Transverse colon (tissue), 4 donors: ENCODE data around the gene NUDT22.

Experiments
- EP300 ChIP-seq: sonication (generic); formaldehyde crosslinking; IDR thresholded peaks from one replicate; pipeline ENCODE4 v1.6.1; 2017; ENCODE audit warnings: antibody characterized with exemption, low read depth
- POLR2A ChIP-seq: fragments of 450-650 bp; IDR thresholded peaks from one replicate; pipeline ENCODE4 v1.6.1; 2016; ENCODE audit warnings: antibody characterized with exemption, mild to moderate bottlenecking, moderate library complexity
- POLR2AphosphoS5 ChIP-seq, 3 donors: sonication (generic); formaldehyde crosslinking; IDR thresholded peaks; one replicate each; pipeline ENCODE4 v1.6.1; 2016; ENCODE audit warnings: antibody characterized with exemption in 3 of 3
- TF ChIP-seq, protein P1 (sequence below), 5 experiments: fragments of 200-600 bp in 3 of 5; fragments of 450-650 bp in 2 of 5; sonication (generic) in 3 of 5; IDR thresholded peaks; 1 replicate in 2 of 5; 2 replicates in 3 of 5; pipeline ENCODE4 v1.5.1; 2016 to 2017; ENCODE audit warnings: antibody characterized with exemption in 5 of 5, inconsistent platforms in 3 of 5, mild to moderate bottlenecking in 2 of 5, moderate library complexity in 1 of 5

DNA sequence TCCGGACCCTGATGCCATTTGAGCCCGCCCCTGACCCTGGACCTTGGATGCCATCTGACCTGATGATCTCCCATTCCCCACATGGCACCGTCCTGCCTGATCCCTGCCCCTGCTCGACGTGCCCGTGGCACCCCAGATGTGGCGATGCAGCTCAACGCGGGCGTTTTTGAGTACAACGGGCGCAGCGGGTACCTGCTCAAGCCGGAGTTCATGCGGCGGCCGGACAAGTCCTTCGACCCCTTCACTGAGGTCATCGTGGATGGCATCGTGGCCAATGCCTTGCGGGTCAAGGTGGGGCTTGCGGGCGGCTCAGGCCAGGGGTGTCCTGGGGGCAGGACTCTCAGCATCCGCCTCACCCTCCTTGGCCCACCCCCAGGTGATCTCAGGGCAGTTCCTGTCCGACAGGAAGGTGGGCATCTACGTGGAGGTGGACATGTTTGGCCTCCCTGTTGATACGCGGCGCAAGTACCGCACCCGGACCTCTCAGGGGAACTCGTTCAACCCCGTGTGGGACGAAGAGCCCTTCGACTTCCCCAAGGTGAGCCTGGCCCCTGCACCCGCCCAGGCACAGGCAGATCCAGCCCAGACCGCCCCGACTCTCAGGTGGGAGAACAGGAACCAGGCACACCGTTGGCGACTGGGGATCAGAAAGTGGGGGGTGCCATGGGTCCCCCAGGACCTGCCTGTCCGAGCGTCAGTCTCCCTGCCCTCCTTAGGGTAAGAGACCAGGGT is 36.4 kb downstream of the NUDT22 start:
- TF ChIP-seq, protein P1, sequence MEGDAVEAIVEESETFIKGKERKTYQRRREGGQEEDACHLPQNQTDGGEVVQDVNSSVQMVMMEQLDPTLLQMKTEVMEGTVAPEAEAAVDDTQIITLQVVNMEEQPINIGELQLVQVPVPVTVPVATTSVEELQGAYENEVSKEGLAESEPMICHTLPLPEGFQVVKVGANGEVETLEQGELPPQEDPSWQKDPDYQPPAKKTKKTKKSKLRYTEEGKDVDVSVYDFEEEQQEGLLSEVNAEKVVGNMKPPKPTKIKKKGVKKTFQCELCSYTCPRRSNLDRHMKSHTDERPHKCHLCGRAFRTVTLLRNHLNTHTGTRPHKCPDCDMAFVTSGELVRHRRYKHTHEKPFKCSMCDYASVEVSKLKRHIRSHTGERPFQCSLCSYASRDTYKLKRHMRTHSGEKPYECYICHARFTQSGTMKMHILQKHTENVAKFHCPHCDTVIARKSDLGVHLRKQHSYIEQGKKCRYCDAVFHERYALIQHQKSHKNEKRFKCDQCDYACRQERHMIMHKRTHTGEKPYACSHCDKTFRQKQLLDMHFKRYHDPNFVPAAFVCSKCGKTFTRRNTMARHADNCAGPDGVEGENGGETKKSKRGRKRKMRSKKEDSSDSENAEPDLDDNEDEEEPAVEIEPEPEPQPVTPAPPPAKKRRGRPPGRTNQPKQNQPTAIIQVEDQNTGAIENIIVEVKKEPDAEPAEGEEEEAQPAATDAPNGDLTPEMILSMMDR (IDR thresholded peaks at IDR 0.05) = no peak
- TF ChIP-seq POLR2AphosphoS5 (IDR thresholded peaks at IDR 0.05) (no peak), POLR2A (no peak), EP300 (no peak)
